Astrocyte (in vitro differentiated cells and primary cell): ENCODE results near the gene CAP1. TPM values are rescaled to one million over a fixed set of nuclear protein-coding genes. Genes with fewer than 3 reads are reported as not detected.

Experiments used
- DNase-seq: peaks from one replicate; pipeline ENCODE4 v3.0.0-alpha.2; 2010; ENCODE audit warnings: low read depth
- FAIRE-seq: peaks from 2 replicates; lab custom pipeline; 2011; peaks lifted over from hg19 to GRCh38; lab: Jason Lieb, UNC
- H2AFZ ChIP-seq: 2 replicates; pipeline ENCODE4 v1.6.0; 2012; ENCODE audit warnings: low read depth, low read length, inconsistent platforms
- H3K27ac ChIP-seq: 2 replicates; pipeline ENCODE4 v1.5.1; 2011; ENCODE audit warnings: low read depth, low read length, inconsistent platforms
- H3K27me3 ChIP-seq: 2 replicates; pipeline ENCODE4 v1.6.0; 2011; ENCODE audit warnings: low read length, inconsistent platforms; ENCODE audit not compliant: insufficient read depth
- H3K36me3 ChIP-seq: 2 replicates; pipeline ENCODE4 v1.5.1; 2011; ENCODE audit warnings: low read length, inconsistent platforms; ENCODE audit not compliant: insufficient read depth
- H3K4me1 ChIP-seq: 2 replicates; pipeline ENCODE4 v1.5.1; 2011; ENCODE audit warnings: low read length, inconsistent platforms; ENCODE audit not compliant: insufficient read depth
- H3K4me2 ChIP-seq: 2 replicates; pipeline ENCODE4 v1.6.0; 2012; ENCODE audit warnings: low read length, inconsistent platforms
- H3K4me3 ChIP-seq: 2 replicates; pipeline ENCODE4 v1.5.1; 2011; ENCODE audit warnings: low read depth, mild to moderate bottlenecking, low read length, inconsistent platforms; ENCODE audit not compliant: insufficient read depth
- H3K79me2 ChIP-seq: 2 replicates; pipeline ENCODE4 v1.6.0; 2012; ENCODE audit warnings: mild to moderate bottlenecking, low read length, inconsistent platforms; ENCODE audit not compliant: insufficient read depth
- H3K9ac ChIP-seq: 2 replicates; pipeline ENCODE4 v1.6.0; 2012; ENCODE audit warnings: mild to moderate bottlenecking, low read length, inconsistent platforms
- H3K9me3 ChIP-seq: 2 replicates; pipeline ENCODE4 v1.5.1; 2012; ENCODE audit warnings: low read depth, mild to moderate bottlenecking, low read length, inconsistent platforms; ENCODE audit not compliant: insufficient read depth
- H4K20me1 ChIP-seq: 2 replicates; pipeline ENCODE4 v1.6.0; 2012; ENCODE audit warnings: low read length, inconsistent platforms; ENCODE audit not compliant: insufficient read depth
- H3K27ac Mint-ChIP-seq: one replicate; pipeline ENCODE4 v1.8.0; 2021; ENCODE audit warnings: mild to moderate bottlenecking, mixed read lengths; ENCODE audit not compliant: unreplicated experiment
- H3K27me3 Mint-ChIP-seq: one replicate; pipeline ENCODE4 v1.8.0; 2021; ENCODE audit warnings: low read depth, mixed read lengths; ENCODE audit not compliant: unreplicated experiment
- H3K36me3 Mint-ChIP-seq: one replicate; pipeline ENCODE4 v1.8.0; 2021; ENCODE audit warnings: low read depth, mixed read lengths; ENCODE audit not compliant: unreplicated experiment
- H3K4me1 Mint-ChIP-seq: one replicate; pipeline ENCODE4 v1.8.0; 2021; ENCODE audit warnings: low read depth, mixed read lengths; ENCODE audit not compliant: unreplicated experiment
- H3K4me3 Mint-ChIP-seq: one replicate; pipeline ENCODE4 v1.8.0; 2021; ENCODE audit warnings: mild to moderate bottlenecking, moderate library complexity, mixed read lengths; ENCODE audit not compliant: unreplicated experiment
- H3K9me3 Mint-ChIP-seq: one replicate; pipeline ENCODE4 v1.8.0; 2021; ENCODE audit warnings: mild to moderate bottlenecking, mixed read lengths; ENCODE audit not compliant: unreplicated experiment
- EZH2 ChIP-seq: IDR thresholded peaks from 2 replicates; pipeline ENCODE4 v1.6.1; 2012; ENCODE audit warnings: mild to moderate bottlenecking, low read length, inconsistent platforms; ENCODE audit not compliant: insufficient read depth
- total RNA-seq: library from RNA; stranded (reverse); gene quantifications from 2 replicates; pipeline ENCODE4 v1.2.1, GENCODE V29; 2021
- TF ChIP-seq, protein P1 (sequence below): IDR thresholded peaks from 2 replicates; pipeline ENCODE4 v1.5.1; 2011; ENCODE audit warnings: low read depth, mild to moderate bottlenecking, inconsistent platforms, low read length, moderate library complexity; ENCODE audit not compliant: insufficient read depth

Gene CAP1
- total RNA-seq, 1 donor from 2014 or later = 930 TPM

DNA sequence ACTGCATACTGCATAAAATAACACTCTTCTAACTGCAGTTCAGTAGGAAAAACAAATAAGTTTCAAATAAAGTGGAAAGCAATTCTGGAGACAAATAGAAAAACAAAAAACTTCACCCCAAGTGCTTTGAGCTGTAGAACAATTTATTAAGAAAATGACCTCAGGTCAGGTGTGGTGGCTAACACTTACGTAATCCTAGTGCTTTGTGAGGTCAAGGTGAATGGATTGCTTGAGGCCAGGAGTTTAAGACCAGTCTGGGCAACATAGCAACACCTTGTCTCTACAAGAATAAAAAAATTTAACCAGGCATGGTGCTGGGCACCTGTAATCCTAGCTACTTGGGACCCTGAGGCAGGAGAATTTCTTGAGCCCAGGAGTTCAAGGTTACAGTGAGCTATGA lies 61.5 kb downstream of the CAP1 start:
- no peak overlapping the region for H3K9ac ChIP-seq
- H3K9me3 ChIP-seq = peaks cover 6% of the 10 kb centered on the region
- Mint-ChIP-seq H3K9me3 (peaks cover 4% of the 10 kb centered on the region), H3K4me1 (peaks cover 2% of the 10 kb centered on the region), H3K36me3 (no peaks in the 10 kb centered on the region), H3K27me3 (peaks cover 14% of the 10 kb centered on the region), H3K27ac (no peak overlapping the region), H3K4me3 (no peak overlapping the region)
- no peaks in the 10 kb centered on the region for H3K79me2 ChIP-seq
- no peaks in the 10 kb centered on the region for H4K20me1 ChIP-seq
- no peak for FAIRE-seq
- no peak overlapping the region for H2AFZ ChIP-seq
- no peak overlapping the region for H3K4me3 ChIP-seq
- no peak overlapping the region for H3K4me2 ChIP-seq
- H3K27ac ChIP-seq = no peak overlapping the region
- no peaks in the 10 kb centered on the region for H3K36me3 ChIP-seq
- H3K4me1 ChIP-seq = no peaks in the 10 kb centered on the region
- TF ChIP-seq EZH2 = no peak
- TF ChIP-seq, protein P1, sequence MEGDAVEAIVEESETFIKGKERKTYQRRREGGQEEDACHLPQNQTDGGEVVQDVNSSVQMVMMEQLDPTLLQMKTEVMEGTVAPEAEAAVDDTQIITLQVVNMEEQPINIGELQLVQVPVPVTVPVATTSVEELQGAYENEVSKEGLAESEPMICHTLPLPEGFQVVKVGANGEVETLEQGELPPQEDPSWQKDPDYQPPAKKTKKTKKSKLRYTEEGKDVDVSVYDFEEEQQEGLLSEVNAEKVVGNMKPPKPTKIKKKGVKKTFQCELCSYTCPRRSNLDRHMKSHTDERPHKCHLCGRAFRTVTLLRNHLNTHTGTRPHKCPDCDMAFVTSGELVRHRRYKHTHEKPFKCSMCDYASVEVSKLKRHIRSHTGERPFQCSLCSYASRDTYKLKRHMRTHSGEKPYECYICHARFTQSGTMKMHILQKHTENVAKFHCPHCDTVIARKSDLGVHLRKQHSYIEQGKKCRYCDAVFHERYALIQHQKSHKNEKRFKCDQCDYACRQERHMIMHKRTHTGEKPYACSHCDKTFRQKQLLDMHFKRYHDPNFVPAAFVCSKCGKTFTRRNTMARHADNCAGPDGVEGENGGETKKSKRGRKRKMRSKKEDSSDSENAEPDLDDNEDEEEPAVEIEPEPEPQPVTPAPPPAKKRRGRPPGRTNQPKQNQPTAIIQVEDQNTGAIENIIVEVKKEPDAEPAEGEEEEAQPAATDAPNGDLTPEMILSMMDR = no peak
- no peak for DNase-seq
- H3K27me3 ChIP-seq = no peaks in the 10 kb centered on the region

DNA sequence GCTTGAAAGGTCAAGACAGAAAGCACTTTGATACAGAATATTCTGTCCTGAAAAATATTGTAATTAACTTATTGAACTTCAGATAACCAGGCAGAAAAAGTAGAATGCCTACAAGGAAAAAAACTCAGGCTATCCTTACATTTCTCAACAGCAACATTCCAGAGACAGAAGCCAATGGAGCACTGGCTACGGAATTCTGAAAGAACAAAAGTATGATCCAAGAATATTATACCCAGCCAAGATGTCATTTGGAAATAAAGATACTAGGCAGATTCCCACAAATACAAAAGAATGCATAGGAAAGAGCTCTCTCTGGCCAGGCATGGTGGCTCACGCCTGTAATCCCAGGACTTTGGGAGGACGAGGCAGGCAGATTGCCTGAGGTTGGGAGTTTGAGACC lies 62.4 kb downstream of the CAP1 start:
- FAIRE-seq (no peak), DNase-seq (no peak)
- Histone ChIP-seq H3K4me3 (no peak overlapping the region), H2AFZ (no peak overlapping the region), H3K27ac (no peak overlapping the region), H3K9me3 (peaks cover 6% of the 10 kb centered on the region), H3K9ac (no peak overlapping the region), H3K36me3 (no peaks in the 10 kb centered on the region), H3K27me3 (no peaks in the 10 kb centered on the region), H3K4me1 (no peaks in the 10 kb centered on the region), H3K4me2 (no peak overlapping the region), H4K20me1 (no peaks in the 10 kb centered on the region), H3K79me2 (no peaks in the 10 kb centered on the region)
- Mint-ChIP-seq H3K27ac (no peak overlapping the region), H3K9me3 (peaks cover 4% of the 10 kb centered on the region), H3K4me3 (no peak overlapping the region), H3K4me1 (no peaks in the 10 kb centered on the region), H3K27me3 (peaks cover 18% of the 10 kb centered on the region), H3K36me3 (no peaks in the 10 kb centered on the region)
- TF ChIP-seq, protein P1 = no peak
- no peak for TF ChIP-seq EZH2

DNA sequence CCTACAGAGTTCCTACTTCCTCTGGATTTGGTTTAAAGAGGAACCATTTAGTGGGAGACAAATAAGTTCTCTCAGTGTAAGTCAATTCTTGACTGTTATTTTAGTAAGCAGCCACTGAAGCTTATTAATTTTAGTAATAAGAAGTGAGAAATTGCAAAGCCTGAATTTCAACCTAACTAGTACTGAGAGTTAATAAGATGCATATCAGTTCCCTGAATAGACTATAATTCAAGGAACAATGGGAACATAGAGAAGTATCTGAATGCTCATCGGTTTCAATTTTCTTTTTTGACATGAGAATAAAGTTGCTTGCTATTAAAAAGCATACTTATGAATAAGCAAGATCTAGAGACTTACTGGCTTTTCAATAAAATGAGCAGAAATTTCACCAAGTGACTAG lies 64.5 kb downstream of the CAP1 start:
- Histone ChIP-seq H4K20me1 (no peaks in the 10 kb centered on the region), H3K79me2 (no peaks in the 10 kb centered on the region), H3K9ac (no peak overlapping the region), H3K27me3 (peaks cover 2% of the 10 kb centered on the region), H3K27ac (no peak overlapping the region), H3K4me2 (no peak overlapping the region), H2AFZ (no peak overlapping the region), H3K4me3 (no peak overlapping the region), H3K36me3 (no peaks in the 10 kb centered on the region), H3K4me1 (no peaks in the 10 kb centered on the region), H3K9me3 (peaks cover 6% of the 10 kb centered on the region)
- TF ChIP-seq, protein P1 = no peak
- no peak for TF ChIP-seq EZH2
- Mint-ChIP-seq H3K4me3 (no peak overlapping the region), H3K27ac (no peak overlapping the region), H3K36me3 (no peaks in the 10 kb centered on the region), H3K4me1 (no peaks in the 10 kb centered on the region), H3K9me3 (peaks cover 7% of the 10 kb centered on the region), H3K27me3 (peaks cover 18% of the 10 kb centered on the region)
- FAIRE-seq (no peak), DNase-seq (no peak)
